ENCODE data around the gene RTL5.

Gene RTL5

DNA sequence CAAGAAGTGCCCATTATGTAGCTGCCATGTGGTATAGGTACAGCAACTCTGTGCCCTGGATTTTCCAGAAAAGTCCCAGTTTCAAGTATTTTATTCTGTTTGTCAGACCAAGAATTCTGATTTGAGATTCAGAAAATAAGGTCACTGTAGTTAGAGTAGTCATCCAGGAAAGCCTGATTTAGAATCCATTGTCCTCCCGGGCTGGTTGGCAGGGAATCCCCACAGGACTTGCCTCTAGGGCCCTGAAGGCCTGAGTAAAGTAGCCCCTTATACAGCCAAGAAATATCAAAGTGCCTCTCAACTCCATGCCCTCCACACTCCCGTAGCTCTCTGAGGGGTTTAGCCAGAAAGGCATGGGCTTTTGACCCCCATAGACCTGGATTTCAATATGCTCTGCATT lies 36.3 kb downstream of the RTL5 start:
- 14% methylated on average over 1 of the region's 2 CpGs for WGBS (ENCODE audit: insufficient coverage)
- no peaks in the 10 kb centered on the region for H3K9me3 ChIP-seq (ENCODE audit: control extremely low read depth in 1 of 5, control insufficient read depth in 4 of 5, insufficient read depth in 2 of 5, low read depth in 1 of 5, low read length in 4 of 5)
- DNase-seq, result no peak
- H3K27ac ChIP-seq (ENCODE audit: insufficient read depth in 1 of 2, low read depth in 1 of 2, low read length in 2 of 2, poor library complexity in 1 of 2, severe bottlenecking in 2 of 2), result peak overlapping the region in 1 of 2 experiments; percentile 41
- H3K4me1 ChIP-seq (ENCODE audit: control extremely low read depth in 1 of 4, control insufficient read depth in 4 of 4, insufficient read depth in 4 of 4, low read length in 3 of 4), result peaks cover 11 to 48% (median 34%) of the 10 kb centered on the region in 4 experiments
- H3K4me3 ChIP-seq (ENCODE audit: control insufficient read depth in 1 of 7, extremely low read depth in 1 of 7, insufficient read depth in 4 of 7, low read depth in 2 of 7, low read length in 6 of 7), result no peak overlapping the region
- ChIA-PET CTCF (interaction anchor here (0.8 to 1.7 kb wide), 6 partner anchors 10 to 77 kb away, joined by 3 to 6 read pairs (median 4); no protein-coding TSS in a partner anchor), POLR2A (no interaction called here)
- H3K27me3 ChIP-seq (replicated peaks in 2 of 5; ENCODE audit: control insufficient read depth in 4 of 5, insufficient read depth in 5 of 5, low read length in 4 of 5), result peaks cover 0 to 10% (median 0%) of the 10 kb centered on the region in 5 experiments
- H3K36me3 ChIP-seq (ENCODE audit: control insufficient read depth in 4 of 4, insufficient read depth in 4 of 4, low read length in 3 of 4), result no peaks in the 10 kb centered on the region

DNA sequence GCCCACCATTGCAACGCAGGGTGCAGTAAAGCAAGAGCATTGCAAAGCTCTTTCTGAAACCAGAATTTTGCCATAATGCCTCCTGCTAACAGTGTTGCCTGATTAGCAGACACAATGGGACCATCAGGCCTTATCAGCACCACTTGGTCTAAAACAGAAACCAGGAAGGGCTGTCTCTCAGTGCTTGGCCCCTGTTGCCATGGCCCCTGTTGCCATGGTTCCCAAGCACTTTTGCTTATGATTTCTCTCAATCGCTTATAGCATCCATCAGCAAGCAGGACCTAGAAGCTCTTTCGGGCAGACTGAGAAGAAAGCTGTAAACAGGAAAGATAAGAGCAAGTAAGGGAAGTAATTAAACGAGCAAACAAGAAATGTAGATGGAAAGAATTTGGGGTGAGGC lies 36.8 kb downstream of the RTL5 start:
- no peaks in the 10 kb centered on the region for H3K36me3 ChIP-seq (ENCODE audit: control insufficient read depth in 4 of 4, insufficient read depth in 4 of 4, low read length in 3 of 4)
- H3K27me3 ChIP-seq (replicated peaks in 2 of 5; ENCODE audit: control insufficient read depth in 4 of 5, insufficient read depth in 5 of 5, low read length in 4 of 5), result peaks cover 0 to 10% (median 0%) of the 10 kb centered on the region in 5 experiments
- 18% methylated on average over 3 of the region's 4 CpGs for WGBS (ENCODE audit: insufficient coverage)
- DNase-seq, result peak; percentile 86 to 94 (median 93)
- peak overlapping the region in 1 of 2 experiments; percentile 41 for H3K27ac ChIP-seq (ENCODE audit: insufficient read depth in 1 of 2, low read depth in 1 of 2, low read length in 2 of 2, poor library complexity in 1 of 2, severe bottlenecking in 2 of 2)
- H3K4me1 ChIP-seq (ENCODE audit: control extremely low read depth in 1 of 4, control insufficient read depth in 4 of 4, insufficient read depth in 4 of 4, low read length in 3 of 4), result peaks cover 11 to 43% (median 29%) of the 10 kb centered on the region in 4 experiments
- H3K4me3 ChIP-seq (ENCODE audit: control insufficient read depth in 1 of 7, extremely low read depth in 1 of 7, insufficient read depth in 4 of 7, low read depth in 2 of 7, low read length in 6 of 7), result no peak overlapping the region
- ChIA-PET CTCF (interaction anchor here (0.8 to 1.7 kb wide), 6 partner anchors 9 to 76 kb away, joined by 3 to 6 read pairs (median 4); no protein-coding TSS in a partner anchor), POLR2A (no interaction called here)
- H3K9me3 ChIP-seq (ENCODE audit: control extremely low read depth in 1 of 5, control insufficient read depth in 4 of 5, insufficient read depth in 2 of 5, low read depth in 1 of 5, low read length in 4 of 5), result no peaks in the 10 kb centered on the region

DNA sequence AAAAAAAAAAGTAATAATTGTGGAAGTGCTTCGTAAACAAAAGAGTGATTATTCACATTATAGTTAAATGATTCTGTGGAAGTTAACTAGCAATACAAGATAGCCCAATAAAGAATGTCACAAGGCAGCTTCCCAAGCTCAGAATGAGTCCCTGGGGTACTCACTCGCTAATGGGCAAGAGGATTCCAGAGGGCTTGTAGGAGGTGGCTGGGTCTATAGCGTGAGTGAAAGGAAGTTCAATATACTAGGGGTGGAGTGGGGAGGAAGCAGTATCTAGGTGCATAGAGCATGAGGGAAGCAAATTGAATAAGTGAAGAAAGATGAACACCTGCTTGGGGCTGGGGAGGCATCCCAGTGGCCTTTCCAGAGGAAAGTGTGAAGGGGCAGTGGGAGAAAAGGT lies 42.5 kb downstream of the RTL5 start:
- WGBS (ENCODE audit: insufficient coverage), result 78% methylated on average over 2 of the region's 3 CpGs
- DNase-seq, result no peak
- H3K9me3 ChIP-seq (ENCODE audit: control extremely low read depth in 1 of 5, control insufficient read depth in 4 of 5, insufficient read depth in 2 of 5, low read depth in 1 of 5, low read length in 4 of 5), result no peaks in the 10 kb centered on the region
- peaks cover 0 to 6% (median 2%) of the 10 kb centered on the region in 4 experiments for H3K4me1 ChIP-seq (ENCODE audit: control extremely low read depth in 1 of 4, control insufficient read depth in 4 of 4, insufficient read depth in 4 of 4, low read length in 3 of 4)
- H3K27ac ChIP-seq (ENCODE audit: insufficient read depth in 1 of 2, low read depth in 1 of 2, low read length in 2 of 2, poor library complexity in 1 of 2, severe bottlenecking in 2 of 2), result no peak overlapping the region
- ChIA-PET CTCF (no interaction called here), POLR2A (no interaction called here)
- no peaks in the 10 kb centered on the region for H3K36me3 ChIP-seq (ENCODE audit: control insufficient read depth in 4 of 4, insufficient read depth in 4 of 4, low read length in 3 of 4)
- peaks cover 0 to 20% (median 0%) of the 10 kb centered on the region in 5 experiments for H3K27me3 ChIP-seq (replicated peaks in 2 of 5; ENCODE audit: control insufficient read depth in 4 of 5, insufficient read depth in 5 of 5, low read length in 4 of 5)
- no peak overlapping the region for H3K4me3 ChIP-seq (ENCODE audit: control insufficient read depth in 1 of 7, extremely low read depth in 1 of 7, insufficient read depth in 4 of 7, low read depth in 2 of 7, low read length in 6 of 7)

DNA sequence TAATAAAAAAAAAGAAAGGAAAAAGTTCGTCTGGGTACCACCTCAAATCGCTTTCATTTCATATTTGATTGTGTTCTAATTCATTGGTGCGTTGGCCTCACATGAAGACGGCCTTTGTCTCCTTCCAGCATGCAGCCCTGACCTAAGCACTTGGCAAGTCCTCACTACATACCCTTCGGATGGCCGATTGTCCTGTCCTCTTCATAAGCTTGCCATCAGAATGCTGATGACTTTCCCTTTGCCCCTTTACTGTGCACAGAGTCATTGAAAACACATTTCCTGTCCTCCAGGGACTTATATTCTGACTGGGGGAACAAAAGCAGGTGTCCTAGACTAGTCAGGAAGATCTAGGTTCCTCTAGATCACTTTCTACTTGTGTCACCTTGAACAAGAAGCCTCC lies 43.0 kb downstream of the RTL5 start:
- CTCF ChIA-PET, result no interaction called here

DNA sequence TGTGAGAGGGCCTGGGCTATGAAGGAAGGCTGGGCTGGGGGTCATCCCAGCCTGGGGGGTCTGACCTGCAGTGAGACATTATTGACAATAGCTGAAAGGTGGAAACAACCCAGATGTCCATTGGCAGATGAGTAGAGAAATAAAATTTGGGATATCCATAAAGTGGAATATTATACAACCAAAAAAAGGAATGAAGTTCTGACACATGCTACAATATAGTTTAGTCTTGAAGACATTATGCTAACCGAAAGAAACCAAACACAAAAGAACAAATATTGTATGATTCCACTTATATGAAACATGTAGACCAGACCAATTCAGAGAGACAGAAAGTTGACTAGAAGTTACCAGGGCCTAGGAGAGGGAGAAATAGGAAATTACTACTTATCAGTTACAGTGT lies 44.7 kb downstream of the RTL5 start:
- CTCF ChIA-PET, result interaction anchor here (0.7 to 2.0 kb wide), 2 partner anchors 8 to 40 kb away, joined by 4 read pairs; no protein-coding TSS in a partner anchor
- H3K27ac ChIP-seq (ENCODE audit: insufficient read depth in 1 of 2, low read depth in 1 of 2, low read length in 2 of 2, poor library complexity in 1 of 2, severe bottlenecking in 2 of 2), result no peak overlapping the region
- WGBS (ENCODE audit: insufficient coverage), result no CpG with 5 or more reads among the region's 1 CpG
- peaks cover 0 to 15% (median 0%) of the 10 kb centered on the region in 5 experiments for H3K27me3 ChIP-seq (replicated peaks in 2 of 5; ENCODE audit: control insufficient read depth in 4 of 5, insufficient read depth in 5 of 5, low read length in 4 of 5)
- POLR2A ChIA-PET, result no interaction called here
- no peak overlapping the region for H3K4me3 ChIP-seq (ENCODE audit: control insufficient read depth in 1 of 7, extremely low read depth in 1 of 7, insufficient read depth in 4 of 7, low read depth in 2 of 7, low read length in 6 of 7)
- peaks cover 0 to 13% (median 9%) of the 10 kb centered on the region in 4 experiments for H3K4me1 ChIP-seq (ENCODE audit: control extremely low read depth in 1 of 4, control insufficient read depth in 4 of 4, insufficient read depth in 4 of 4, low read length in 3 of 4)
- H3K36me3 ChIP-seq (ENCODE audit: control insufficient read depth in 4 of 4, insufficient read depth in 4 of 4, low read length in 3 of 4), result no peaks in the 10 kb centered on the region
- H3K9me3 ChIP-seq (ENCODE audit: control extremely low read depth in 1 of 5, control insufficient read depth in 4 of 5, insufficient read depth in 2 of 5, low read depth in 1 of 5, low read length in 4 of 5), result no peaks in the 10 kb centered on the region
- no peak for DNase-seq

More for the DNA sequence above, 43.0 kb downstream of the RTL5 start:
- Histone ChIP-seq H3K36me3 (ENCODE audit: control insufficient read depth in 4 of 4, insufficient read depth in 4 of 4, low read length in 3 of 4) (no peaks in the 10 kb centered on the region), H3K27me3 (replicated peaks in 2 of 5; ENCODE audit: control insufficient read depth in 4 of 5, insufficient read depth in 5 of 5, low read length in 4 of 5) (peaks cover 0 to 20% (median 0%) of the 10 kb centered on the region in 5 experiments), H3K27ac (ENCODE audit: insufficient read depth in 1 of 2, low read depth in 1 of 2, low read length in 2 of 2, poor library complexity in 1 of 2, severe bottlenecking in 2 of 2) (no peak overlapping the region), H3K9me3 (ENCODE audit: control extremely low read depth in 1 of 5, control insufficient read depth in 4 of 5, insufficient read depth in 2 of 5, low read depth in 1 of 5, low read length in 4 of 5) (no peaks in the 10 kb centered on the region), H3K4me3 (ENCODE audit: control insufficient read depth in 1 of 7, extremely low read depth in 1 of 7, insufficient read depth in 4 of 7, low read depth in 2 of 7, low read length in 6 of 7) (no peak overlapping the region), H3K4me1 (ENCODE audit: control extremely low read depth in 1 of 4, control insufficient read depth in 4 of 4, insufficient read depth in 4 of 4, low read length in 3 of 4) (peaks cover 0 to 6% (median 2%) of the 10 kb centered on the region in 4 experiments)
- no peak for DNase-seq
- 82% methylated on average over 6 of the region's 6 CpGs for WGBS (ENCODE audit: insufficient coverage)
- POLR2A ChIA-PET, result no interaction called here

DNA sequence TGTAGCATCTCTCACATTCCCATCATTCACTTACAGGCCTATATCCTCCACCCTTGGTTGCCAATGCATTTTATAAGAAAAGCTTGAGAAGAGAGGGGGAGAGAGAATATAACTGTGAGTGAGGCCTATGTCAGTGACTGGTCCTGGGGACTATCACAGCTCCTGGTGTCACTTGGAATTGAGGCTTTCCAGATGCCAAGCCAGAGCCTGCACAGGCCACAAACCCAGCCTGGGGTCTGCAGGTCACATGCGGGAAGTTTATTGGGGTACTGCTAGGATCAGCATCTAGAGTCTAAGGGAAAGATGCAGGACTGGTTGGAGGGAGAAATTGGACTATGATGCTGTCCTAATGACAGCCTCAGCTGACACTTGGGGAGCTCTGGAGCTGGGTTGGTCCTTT lies 47.6 kb downstream of the RTL5 start:
- Histone ChIP-seq H3K9me3 (ENCODE audit: control extremely low read depth in 1 of 5, control insufficient read depth in 4 of 5, insufficient read depth in 2 of 5, low read depth in 1 of 5, low read length in 4 of 5) (no peaks in the 10 kb centered on the region), H3K27ac (ENCODE audit: insufficient read depth in 1 of 2, low read depth in 1 of 2, low read length in 2 of 2, poor library complexity in 1 of 2, severe bottlenecking in 2 of 2) (no peak overlapping the region), H3K4me1 (ENCODE audit: control extremely low read depth in 1 of 4, control insufficient read depth in 4 of 4, insufficient read depth in 4 of 4, low read length in 3 of 4) (peaks cover 9 to 39% (median 37%) of the 10 kb centered on the region in 4 experiments), H3K36me3 (ENCODE audit: control insufficient read depth in 4 of 4, insufficient read depth in 4 of 4, low read length in 3 of 4) (no peaks in the 10 kb centered on the region), H3K27me3 (replicated peaks in 2 of 5; ENCODE audit: control insufficient read depth in 4 of 5, insufficient read depth in 5 of 5, low read length in 4 of 5) (peaks cover 0 to 18% (median 0%) of the 10 kb centered on the region in 5 experiments), H3K4me3 (ENCODE audit: control insufficient read depth in 1 of 7, extremely low read depth in 1 of 7, insufficient read depth in 4 of 7, low read depth in 2 of 7, low read length in 6 of 7) (no peak overlapping the region)
- DNase-seq, result no peak
- POLR2A ChIA-PET, result no interaction called here
- WGBS (ENCODE audit: insufficient coverage), result 57% methylated on average over 1 of the region's 1 CpG
- CTCF ChIA-PET, result no interaction called here

DNA sequence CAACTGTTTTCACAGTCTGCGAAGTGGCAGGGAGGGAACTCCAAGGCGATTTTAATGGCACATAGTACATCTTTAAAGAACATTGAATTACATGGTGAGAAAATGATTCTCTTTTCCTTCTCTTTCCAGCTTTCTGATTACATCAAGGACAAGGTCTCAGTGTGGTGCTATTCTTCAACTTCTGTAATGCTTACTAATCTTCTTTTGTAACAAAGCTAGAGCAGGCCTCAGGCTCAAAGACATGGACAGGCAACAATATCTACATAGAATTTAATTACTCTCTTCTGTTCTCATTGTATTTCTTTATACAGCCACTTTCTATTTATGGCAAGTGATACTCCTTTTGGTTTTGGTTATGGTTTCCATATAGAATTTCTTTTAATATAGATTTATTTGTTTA lies 48.4 kb downstream of the RTL5 start:
- DNase-seq, result no peak
- no CpG with 5 or more reads among the region's 2 CpGs for WGBS (ENCODE audit: insufficient coverage)
- Histone ChIP-seq H3K4me1 (ENCODE audit: control extremely low read depth in 1 of 4, control insufficient read depth in 4 of 4, insufficient read depth in 4 of 4, low read length in 3 of 4) (peaks cover 14 to 47% (median 44%) of the 10 kb centered on the region in 4 experiments), H3K36me3 (ENCODE audit: control insufficient read depth in 4 of 4, insufficient read depth in 4 of 4, low read length in 3 of 4) (no peaks in the 10 kb centered on the region), H3K27me3 (replicated peaks in 2 of 5; ENCODE audit: control insufficient read depth in 4 of 5, insufficient read depth in 5 of 5, low read length in 4 of 5) (peaks cover 0 to 16% (median 0%) of the 10 kb centered on the region in 5 experiments), H3K27ac (ENCODE audit: insufficient read depth in 1 of 2, low read depth in 1 of 2, low read length in 2 of 2, poor library complexity in 1 of 2, severe bottlenecking in 2 of 2) (no peak overlapping the region), H3K9me3 (ENCODE audit: control extremely low read depth in 1 of 5, control insufficient read depth in 4 of 5, insufficient read depth in 2 of 5, low read depth in 1 of 5, low read length in 4 of 5) (no peaks in the 10 kb centered on the region), H3K4me3 (ENCODE audit: control insufficient read depth in 1 of 7, extremely low read depth in 1 of 7, insufficient read depth in 4 of 7, low read depth in 2 of 7, low read length in 6 of 7) (no peak overlapping the region)
- CTCF ChIA-PET, result no interaction called here
- POLR2A ChIA-PET, result no interaction called here

All from common myeloid progenitor, CD34-positive (primary cell).